Germinal center (tissue), 1 donor: Measurements from ENCODE around the gene GPC6.

Experiments used
- DNase-seq: peaks from one replicate; pipeline ENCODE4 v3.0.0; 2012; ENCODE audit warnings: mixed read lengths, low spot score

GPC6 gene

GRCh38 chr13:93932901-93933300 lies 706.3 kb downstream of the GPC6 start:
- DNase-seq = no peak

- DNase-seq = no peak
These were observed 710.3 kb downstream of the GPC6 start for GRCh38 chr13:93936901-93937300.

- DNase-seq = no peak
These were observed 714.8 kb downstream of the GPC6 start for GRCh38 chr13:93941444-93941843.

GRCh38 chr13:93942016-93942415 lies 715.4 kb downstream of the GPC6 start:
- DNase-seq = no peak

- no peak for DNase-seq
These were observed 719.0 kb downstream of the GPC6 start for GRCh38 chr13:93945621-93946020.

GRCh38 chr13:93946994-93947393 lies 720.4 kb downstream of the GPC6 start:
- no peak for DNase-seq

GRCh38 chr13:93947651-93948050 lies 721.0 kb downstream of the GPC6 start:
- no peak for DNase-seq

- DNase-seq = no peak
These were observed 721.7 kb downstream of the GPC6 start for GRCh38 chr13:93948162-93948922.

GRCh38 chr13:93951108-93951507 lies 724.5 kb downstream of the GPC6 start:
- DNase-seq = no peak

GRCh38 chr13:93951951-93952350 lies 725.3 kb downstream of the GPC6 start:
- DNase-seq = no peak

GRCh38 chr13:93953841-93954240 lies 727.2 kb downstream of the GPC6 start:
- no peak for DNase-seq

- no peak for DNase-seq
These were observed 729.3 kb downstream of the GPC6 start for GRCh38 chr13:93955904-93956303.

GRCh38 chr13:93956426-93956825 lies 729.8 kb downstream of the GPC6 start:
- DNase-seq = no peak

GRCh38 chr13:93957371-93957770 lies 730.8 kb downstream of the GPC6 start:
- DNase-seq = no peak

GRCh38 chr13:93959796-93960533 lies 733.4 kb downstream of the GPC6 start:
- DNase-seq = no peak

GRCh38 chr13:93963266-93964145 lies 736.9 kb downstream of the GPC6 start:
- DNase-seq = no peak

- DNase-seq = no peak
These were observed 737.5 kb downstream of the GPC6 start for GRCh38 chr13:93964146-93964512.

GRCh38 chr13:93965587-93965986 lies 739.0 kb downstream of the GPC6 start:
- DNase-seq = no peak

- no peak for DNase-seq
These were observed 739.8 kb downstream of the GPC6 start for GRCh38 chr13:93966267-93966936.

- DNase-seq = no peak
These were observed 740.7 kb downstream of the GPC6 start for GRCh38 chr13:93967286-93967685.

- no peak for DNase-seq
These were observed 748.6 kb downstream of the GPC6 start for GRCh38 chr13:93975242-93975641.

- DNase-seq = no peak
These were observed 749.9 kb downstream of the GPC6 start for GRCh38 chr13:93976528-93976927.
